ENCODE results near the gene KIRREL2. TPM values are rescaled to one million over a fixed set of nuclear protein-coding genes. Genes with fewer than 3 reads are reported as not detected.

KIRREL2 gene
- total RNA-seq, 2 donors from 2014 or later: 0.13 TPM; not detected in 1

DNA sequence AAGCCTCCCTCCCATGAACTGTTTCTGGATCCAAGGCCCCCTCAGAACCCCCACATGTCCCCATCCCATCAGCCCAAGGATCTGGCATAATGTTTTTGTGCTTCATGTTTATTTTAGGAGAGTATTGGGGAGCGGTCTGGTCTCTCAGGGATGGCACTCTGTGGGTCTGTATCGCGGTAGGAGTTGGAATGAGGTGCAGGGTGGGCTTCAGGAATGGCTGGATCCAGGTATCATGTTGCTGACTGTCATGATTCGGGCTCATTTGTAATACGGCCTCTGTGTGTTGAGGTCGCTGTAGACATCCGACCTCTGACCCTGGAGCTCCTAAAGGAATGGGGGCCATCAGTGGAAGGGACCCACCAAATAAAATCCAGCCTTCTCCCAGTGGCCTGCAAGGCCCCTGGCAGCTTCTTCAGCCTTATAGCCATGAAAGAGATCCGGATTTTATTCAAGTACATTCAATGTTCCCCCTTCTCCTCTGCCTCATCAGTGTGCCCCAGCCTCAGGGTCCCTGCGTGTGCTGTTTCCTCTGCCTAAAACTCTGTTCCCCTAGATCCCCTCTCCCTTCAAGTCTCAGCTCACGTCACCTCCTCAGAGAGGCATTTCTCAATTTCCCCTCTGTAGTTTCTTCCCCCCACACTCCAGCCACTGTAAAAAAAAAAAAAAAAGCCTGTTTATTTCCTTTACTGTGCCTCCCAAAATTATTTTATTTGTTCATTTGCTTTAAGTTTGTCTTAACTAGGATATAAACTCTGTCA, 47.8 kb downstream of the KIRREL2 start:
- Histone ChIP-seq H3K27ac (peak overlapping the region; percentile 89), H3K4me1 (no peaks in the 10 kb centered on the region), H3K9ac (ENCODE audit: low read depth in 2 of 2, low read length in 2 of 2) (peak overlapping the region in 1 of 2 donors; percentile 2), H3K4me3 (no peak overlapping the region), H3K9me3 (no peaks in the 10 kb centered on the region), H3K36me3 (no peaks in the 10 kb centered on the region), H3K27me3 (no peaks in the 10 kb centered on the region)
- TF ChIP-seq, protein P1, sequence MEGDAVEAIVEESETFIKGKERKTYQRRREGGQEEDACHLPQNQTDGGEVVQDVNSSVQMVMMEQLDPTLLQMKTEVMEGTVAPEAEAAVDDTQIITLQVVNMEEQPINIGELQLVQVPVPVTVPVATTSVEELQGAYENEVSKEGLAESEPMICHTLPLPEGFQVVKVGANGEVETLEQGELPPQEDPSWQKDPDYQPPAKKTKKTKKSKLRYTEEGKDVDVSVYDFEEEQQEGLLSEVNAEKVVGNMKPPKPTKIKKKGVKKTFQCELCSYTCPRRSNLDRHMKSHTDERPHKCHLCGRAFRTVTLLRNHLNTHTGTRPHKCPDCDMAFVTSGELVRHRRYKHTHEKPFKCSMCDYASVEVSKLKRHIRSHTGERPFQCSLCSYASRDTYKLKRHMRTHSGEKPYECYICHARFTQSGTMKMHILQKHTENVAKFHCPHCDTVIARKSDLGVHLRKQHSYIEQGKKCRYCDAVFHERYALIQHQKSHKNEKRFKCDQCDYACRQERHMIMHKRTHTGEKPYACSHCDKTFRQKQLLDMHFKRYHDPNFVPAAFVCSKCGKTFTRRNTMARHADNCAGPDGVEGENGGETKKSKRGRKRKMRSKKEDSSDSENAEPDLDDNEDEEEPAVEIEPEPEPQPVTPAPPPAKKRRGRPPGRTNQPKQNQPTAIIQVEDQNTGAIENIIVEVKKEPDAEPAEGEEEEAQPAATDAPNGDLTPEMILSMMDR (IDR thresholded peaks at IDR 0.05): no peak
- intact Hi-C loops (cut with DNase I): no loop called here
- no peak for DNase-seq

GRCh38 chr19:35905178-35905727, 48.5 kb downstream of the KIRREL2 start:
- H3K27me3 ChIP-seq: no peaks in the 10 kb centered on the region
- H3K4me1 ChIP-seq: no peaks in the 10 kb centered on the region
- no peaks in the 10 kb centered on the region for H3K36me3 ChIP-seq
- H3K9me3 ChIP-seq: no peaks in the 10 kb centered on the region
- no peak overlapping the region for H3K9ac ChIP-seq (ENCODE audit: low read depth in 2 of 2, low read length in 2 of 2)
- TF ChIP-seq, protein P1 (IDR thresholded peaks at IDR 0.05): no peak
- no peak overlapping the region for H3K4me3 ChIP-seq
- DNase-seq: no peak
- peak overlapping the region; percentile 38 for H3K27ac ChIP-seq
- intact Hi-C loops (cut with DNase I): no loop called here

- intact Hi-C loops (cut with DNase I): no loop called here
- Histone ChIP-seq H3K9ac (ENCODE audit: low read depth in 2 of 2, low read length in 2 of 2) (peak overlapping the region; percentile 43 to 51), H3K27ac (no peak overlapping the region), H3K9me3 (no peaks in the 10 kb centered on the region), H3K4me1 (no peaks in the 10 kb centered on the region), H3K36me3 (no peaks in the 10 kb centered on the region), H3K4me3 (peak overlapping the region; percentile 15), H3K27me3 (no peaks in the 10 kb centered on the region)
- no peak for DNase-seq
- TF ChIP-seq, protein P1 (IDR thresholded peaks at IDR 0.05): no peak
Measured at GRCh38 chr19:35907377-35907745, 50.6 kb downstream of the KIRREL2 start.

GRCh38 chr19:35908010-35908441, 51.3 kb downstream of the KIRREL2 start, which contains the start of gene TYROBP:
TSS of gene TYROBP (minus strand) at chr19:35908295. CDS start at chr19:35908228, 67 bp downstream.
- Histone ChIP-seq H3K36me3 (no peaks in the 10 kb centered on the region), H3K27me3 (no peaks in the 10 kb centered on the region), H3K9me3 (no peaks in the 10 kb centered on the region), H3K4me3 (peak within 1 kb of the TSS; percentile 15), H3K4me1 (no peaks in the 10 kb centered on the region), H3K27ac (peak within 1 kb of the TSS; percentile 50), H3K9ac (ENCODE audit: low read depth in 2 of 2, low read length in 2 of 2) (peak within 1 kb of the TSS; percentile 43 to 51)
- intact Hi-C loops (cut with DNase I): no loop called here
- no peak for DNase-seq
- TF ChIP-seq, protein P1 (IDR thresholded peaks at IDR 0.05): no peak

- no peaks in the 10 kb centered on the region for H3K27me3 ChIP-seq
- peak overlapping the region; percentile 50 for H3K27ac ChIP-seq
- TF ChIP-seq, protein P1 (IDR thresholded peaks at IDR 0.05): no peak
- H3K36me3 ChIP-seq: no peaks in the 10 kb centered on the region
- no peaks in the 10 kb centered on the region for H3K9me3 ChIP-seq
- no peak overlapping the region for H3K9ac ChIP-seq (ENCODE audit: low read depth in 2 of 2, low read length in 2 of 2)
- peak; percentile 56 for DNase-seq
- H3K4me1 ChIP-seq: no peaks in the 10 kb centered on the region
- intact Hi-C loops (cut with DNase I): no loop called here
- H3K4me3 ChIP-seq: no peak overlapping the region
Measured at GRCh38 chr19:35908973-35909683, 52.4 kb downstream of the KIRREL2 start.
